Inflammatory macrophage treated with lipopolysaccharide for 4 hours (primary cell): ENCODE results near the gene WDR18.
A peak's percentile ranks its signal among the peaks of the same experiment; 100 is the strongest.

Experiments used
- DNase-seq: peaks from one replicate; pipeline ENCODE4 v3.0.0-alpha.2; 2020

The WDR18 gene

GRCh38 chr19:1009041-1009980, 25.2 kb downstream of the WDR18 start:
- no peak for DNase-seq

- no peak for DNase-seq
Measured at GRCh38 chr19:1009981-1010538, 25.9 kb downstream of the WDR18 start.

GRCh38 chr19:1010586-1011510, 26.7 kb downstream of the WDR18 start:
- DNase-seq, result no peak

GRCh38 chr19:1011831-1012333, 27.7 kb downstream of the WDR18 start:
- DNase-seq, result no peak

GRCh38 chr19:1012334-1012733, 28.2 kb downstream of the WDR18 start:
- DNase-seq, result no peak

- DNase-seq, result no peak
Measured at GRCh38 chr19:1013218-1013617, 29.1 kb downstream of the WDR18 start.

- DNase-seq, result no peak
Measured at GRCh38 chr19:1014161-1015060, 30.3 kb downstream of the WDR18 start.

GRCh38 chr19:1015061-1015781, 31.1 kb downstream of the WDR18 start:
- no peak for DNase-seq

- DNase-seq, result no peak
Measured at GRCh38 chr19:1015782-1016646, 31.9 kb downstream of the WDR18 start.

- no peak for DNase-seq
Measured at GRCh38 chr19:1016647-1017114, 32.5 kb downstream of the WDR18 start.

GRCh38 chr19:1017115-1017905, 33.2 kb downstream of the WDR18 start:
- no peak for DNase-seq

GRCh38 chr19:1017906-1018305, 33.8 kb downstream of the WDR18 start:
- no peak for DNase-seq

GRCh38 chr19:1018393-1018792, 34.2 kb downstream of the WDR18 start:
- DNase-seq, result no peak

GRCh38 chr19:1018932-1019615, 34.9 kb downstream of the WDR18 start:
- no peak for DNase-seq

GRCh38 chr19:1019616-1019961, 35.4 kb downstream of the WDR18 start:
- DNase-seq, result no peak

GRCh38 chr19:1019980-1020867, 36.1 kb downstream of the WDR18 start:
- peak; percentile 42 for DNase-seq

GRCh38 chr19:1020868-1021425, 36.8 kb downstream of the WDR18 start, which contains the start of gene TMEM259:
TMEM259 (minus strand) TSS chr19:1021123; CDS start chr19:1020996, 127 bp downstream.
- DNase-seq, result peak; percentile 98
